ENCODE results near the gene STPG4. TPM values are rescaled to one million over a fixed set of nuclear protein-coding genes. Genes with fewer than 3 reads are reported as not detected.

The STPG4 gene
- polyA plus RNA-seq, 3 donors from 2014 or later = 0.24 TPM; not detected in 2

DNA sequence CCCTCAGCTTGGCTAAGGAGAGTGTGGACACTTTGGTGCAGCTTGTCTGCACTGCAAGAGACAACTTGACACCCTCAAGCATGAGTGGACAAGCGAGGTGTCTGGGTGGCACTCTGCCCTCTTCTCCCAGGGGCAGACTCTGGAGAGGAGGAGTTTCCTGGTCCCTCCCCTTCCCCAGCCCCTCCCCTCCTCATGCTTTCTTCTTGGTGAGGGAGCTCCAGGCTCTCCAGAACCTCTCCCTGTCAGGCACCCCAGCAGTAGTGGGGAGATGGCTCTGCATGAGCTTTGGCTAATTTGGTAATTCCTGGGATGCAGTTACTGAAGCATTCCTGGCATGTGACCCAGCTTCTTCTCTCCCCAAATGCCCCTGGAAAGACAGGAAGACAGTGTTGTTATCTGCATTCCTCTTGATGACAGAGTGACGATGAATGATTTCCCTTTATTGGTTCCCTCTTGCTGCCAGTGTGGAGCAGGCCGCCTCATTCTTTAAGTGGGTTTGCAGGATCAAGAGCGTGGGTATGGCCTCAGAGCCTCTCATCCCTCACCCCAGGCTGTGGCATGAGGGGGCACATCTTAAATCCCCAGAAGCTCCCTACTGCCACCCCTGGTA lies 89.2 kb downstream of the STPG4 start:
- Mint-ChIP-seq H3K27ac (no peak overlapping the region), H3K9me3 (no peaks in the 10 kb centered on the region), H3K36me3 (peaks cover 32 to 40% (median 38%) of the 10 kb centered on the region in 3 donors), H3K27me3 (ENCODE audit: low read depth in 3 of 3) (peaks cover 0 to 5% (median 3%) of the 10 kb centered on the region in 3 donors), H3K4me1 (peaks cover 15 to 24% of the 10 kb centered on the region in 2 donors), H3K4me3 (no peak overlapping the region)
- no peak for DNase-seq

GRCh38 chr2:47065343-47065742 lies 89.8 kb downstream of the STPG4 start:
- Mint-ChIP-seq H3K36me3 (peaks cover 32 to 42% (median 38%) of the 10 kb centered on the region in 3 donors), H3K27ac (no peak overlapping the region), H3K4me3 (no peak overlapping the region), H3K27me3 (ENCODE audit: low read depth in 3 of 3) (peaks cover 0 to 4% (median 3%) of the 10 kb centered on the region in 3 donors), H3K4me1 (peaks cover 10 to 19% of the 10 kb centered on the region in 2 donors), H3K9me3 (no peaks in the 10 kb centered on the region)
- no peak for DNase-seq

- no peak overlapping the region for H3K27ac Mint-ChIP-seq
- no peaks in the 10 kb centered on the region for H3K9me3 Mint-ChIP-seq
- DNase-seq = no peak
- H3K36me3 Mint-ChIP-seq = peaks cover 32 to 42% (median 38%) of the 10 kb centered on the region in 3 donors
- peaks cover 0 to 4% (median 3%) of the 10 kb centered on the region in 3 donors for H3K27me3 Mint-ChIP-seq (ENCODE audit: low read depth in 3 of 3)
- no peak overlapping the region for H3K4me3 Mint-ChIP-seq
- peaks cover 5 to 9% of the 10 kb centered on the region in 2 donors for H3K4me1 Mint-ChIP-seq
These were observed 91.0 kb downstream of the STPG4 start for GRCh38 chr2:47064106-47064505.

- Mint-ChIP-seq H3K27me3 (ENCODE audit: low read depth in 3 of 3) (peaks cover 0 to 5% (median 5%) of the 10 kb centered on the region in 3 donors), H3K27ac (peak overlapping the region in 1 of 6 donors; percentile 76), H3K36me3 (peaks cover 32 to 42% (median 38%) of the 10 kb centered on the region in 3 donors), H3K4me3 (no peak overlapping the region), H3K4me1 (peaks cover 5% of the 10 kb centered on the region in 2 donors), H3K9me3 (no peaks in the 10 kb centered on the region)
- no peak for DNase-seq
These were observed 91.6 kb downstream of the STPG4 start for GRCh38 chr2:47063538-47063930.

DNA sequence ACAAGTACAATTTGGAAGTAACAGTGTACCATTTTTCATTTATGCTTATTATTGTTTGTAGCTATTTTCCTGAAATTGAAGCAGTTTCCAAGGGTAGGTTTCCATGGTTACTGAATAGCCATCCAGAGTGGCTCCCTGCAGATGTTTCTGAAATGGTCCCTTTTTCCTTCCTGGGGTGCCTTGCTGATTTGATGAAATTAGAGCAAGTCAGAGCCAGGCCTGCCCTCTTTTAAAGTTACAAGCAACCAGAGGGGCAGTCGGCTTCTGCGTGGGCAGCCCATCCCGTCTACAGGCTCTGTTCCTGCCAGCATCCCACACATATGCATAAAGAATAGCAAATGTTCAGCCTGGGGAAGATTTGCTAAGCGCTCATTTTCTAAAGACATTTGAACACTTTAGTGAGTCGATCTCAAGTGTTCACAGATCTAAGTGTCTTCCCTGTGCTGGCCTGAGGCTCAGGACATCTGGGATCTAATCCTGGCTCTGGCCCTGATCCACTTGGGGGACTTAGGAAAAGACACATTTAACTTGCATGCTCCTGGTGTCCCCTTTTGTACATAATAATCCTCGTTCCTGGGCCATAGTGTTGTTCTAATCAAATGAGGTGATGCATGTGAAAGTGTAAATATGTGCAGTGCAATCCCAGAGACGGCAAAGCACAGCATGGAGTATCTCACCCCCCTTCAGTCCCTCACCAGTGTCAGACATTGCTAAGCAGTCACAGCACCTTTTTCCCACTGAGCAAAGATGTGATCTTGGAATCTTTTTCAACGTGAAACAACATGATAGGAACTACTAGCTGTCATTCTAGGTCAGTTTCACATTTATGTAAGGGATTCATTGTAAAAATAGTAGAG lies 92.2 kb downstream of the STPG4 start:
- Mint-ChIP-seq H3K9me3 (no peaks in the 10 kb centered on the region), H3K27me3 (ENCODE audit: low read depth in 3 of 3) (peaks cover 0 to 5% (median 5%) of the 10 kb centered on the region in 3 donors), H3K4me1 (peaks cover 4 to 6% of the 10 kb centered on the region in 2 donors), H3K4me3 (no peak overlapping the region), H3K27ac (no peak overlapping the region), H3K36me3 (peaks cover 32 to 45% (median 38%) of the 10 kb centered on the region in 3 donors)
- DNase-seq = no peak

GRCh38 chr2:47061944-47062678 lies 93.0 kb downstream of the STPG4 start:
- H3K27ac Mint-ChIP-seq = no peak overlapping the region

DNA sequence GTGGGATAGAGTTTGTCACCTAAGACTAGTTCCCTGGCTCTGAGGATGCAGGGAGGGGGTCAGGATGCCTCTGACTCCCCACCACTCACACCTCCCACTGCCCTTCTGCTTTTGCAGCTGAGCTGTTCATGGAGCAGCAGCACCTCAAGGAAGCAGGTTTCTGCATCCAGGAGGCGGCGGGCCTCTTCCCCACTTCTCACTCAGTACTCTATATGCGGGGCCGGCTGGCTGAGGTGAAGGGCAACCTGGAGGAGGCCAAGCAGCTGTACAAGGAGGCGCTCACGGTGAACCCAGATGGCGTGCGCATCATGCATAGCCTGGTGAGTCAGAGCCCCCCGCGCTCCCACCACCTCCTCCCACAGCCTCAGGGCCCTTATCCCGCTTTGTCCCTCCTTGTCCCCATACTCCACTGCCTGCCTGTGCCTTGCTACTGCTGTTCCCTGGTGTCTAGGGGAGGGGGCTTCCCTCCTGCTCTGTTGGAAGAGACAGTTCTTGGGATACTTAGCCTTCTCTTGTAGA lies 94.4 kb downstream of the STPG4 start:
- Mint-ChIP-seq H3K36me3 (peaks cover 23 to 30% (median 24%) of the 10 kb centered on the region in 3 donors), H3K27me3 (ENCODE audit: low read depth in 3 of 3) (peaks cover 0 to 3% (median 3%) of the 10 kb centered on the region in 3 donors), H3K4me3 (no peak overlapping the region), H3K9me3 (no peaks in the 10 kb centered on the region), H3K4me1 (peaks cover 10 to 11% of the 10 kb centered on the region in 2 donors), H3K27ac (no peak overlapping the region)
- no peak for DNase-seq

More at GRCh38 chr2:47061944-47062678, 93.0 kb downstream of the STPG4 start:
- peaks cover 0 to 5% (median 3%) of the 10 kb centered on the region in 3 donors for H3K27me3 Mint-ChIP-seq (ENCODE audit: low read depth in 3 of 3)
- no peak overlapping the region for H3K4me3 Mint-ChIP-seq
- H3K9me3 Mint-ChIP-seq = no peaks in the 10 kb centered on the region
- H3K4me1 Mint-ChIP-seq = peaks cover 8 to 10% of the 10 kb centered on the region in 2 donors
- no peak for DNase-seq
- peaks cover 26 to 37% (median 31%) of the 10 kb centered on the region in 3 donors for H3K36me3 Mint-ChIP-seq

GRCh38 chr2:47058003-47058931 lies 96.8 kb downstream of the STPG4 start:
- Mint-ChIP-seq H3K27ac (peak overlapping the region in 4 of 6 donors; percentile 7 to 67 (median 42)), H3K27me3 (ENCODE audit: low read depth in 3 of 3) (peaks cover 0 to 4% (median 3%) of the 10 kb centered on the region in 3 donors), H3K4me3 (no peak overlapping the region), H3K9me3 (no peaks in the 10 kb centered on the region), H3K36me3 (peaks cover 22 to 36% (median 26%) of the 10 kb centered on the region in 3 donors), H3K4me1 (peaks cover 10 to 11% of the 10 kb centered on the region in 2 donors)
- no peak for DNase-seq

- DNase-seq = no peak
- Mint-ChIP-seq H3K27me3 (ENCODE audit: low read depth in 3 of 3) (peaks cover 0 to 4% (median 3%) of the 10 kb centered on the region in 3 donors), H3K36me3 (peaks cover 19 to 35% (median 21%) of the 10 kb centered on the region in 3 donors), H3K9me3 (no peaks in the 10 kb centered on the region), H3K4me3 (no peak overlapping the region), H3K4me1 (peaks cover 10 to 11% of the 10 kb centered on the region in 2 donors), H3K27ac (peak overlapping the region in 3 of 6 donors; percentile 7 to 67 (median 44))
These were observed 97.5 kb downstream of the STPG4 start for GRCh38 chr2:47057687-47058002.

GRCh38 chr2:47056868-47057686 lies 98.0 kb downstream of the STPG4 start:
- H3K36me3 Mint-ChIP-seq = peaks cover 18 to 35% (median 19%) of the 10 kb centered on the region in 3 donors
- no peak overlapping the region for H3K4me3 Mint-ChIP-seq
- peak overlapping the region in 2 of 6 donors; percentile 44 to 58 for H3K27ac Mint-ChIP-seq
- DNase-seq = no peak
- peaks cover 10 to 11% of the 10 kb centered on the region in 2 donors for H3K4me1 Mint-ChIP-seq
- peaks cover 0 to 2% (median 0%) of the 10 kb centered on the region in 6 donors for H3K9me3 Mint-ChIP-seq
- peaks cover 0 to 4% (median 3%) of the 10 kb centered on the region in 3 donors for H3K27me3 Mint-ChIP-seq (ENCODE audit: low read depth in 3 of 3)

- Mint-ChIP-seq H3K4me3 (no peak overlapping the region), H3K36me3 (peaks cover 13 to 31% (median 18%) of the 10 kb centered on the region in 3 donors), H3K9me3 (peaks cover 0 to 2% (median 0%) of the 10 kb centered on the region in 6 donors), H3K27ac (peak overlapping the region in 2 of 6 donors; percentile 20 to 32), H3K4me1 (peaks cover 10 to 11% of the 10 kb centered on the region in 2 donors), H3K27me3 (ENCODE audit: low read depth in 3 of 3) (peaks cover 0 to 4% (median 2%) of the 10 kb centered on the region in 3 donors)
- no peak for DNase-seq
These were observed 98.7 kb downstream of the STPG4 start for GRCh38 chr2:47056374-47056773.

- peaks cover 0 to 4% (median 2%) of the 10 kb centered on the region in 3 donors for H3K27me3 Mint-ChIP-seq (ENCODE audit: low read depth in 3 of 3)
- peaks cover 13 to 37% (median 20%) of the 10 kb centered on the region in 3 donors for H3K36me3 Mint-ChIP-seq
- peak overlapping the region in 1 of 6 donors; percentile 50 for H3K27ac Mint-ChIP-seq
- no peak for DNase-seq
- H3K4me3 Mint-ChIP-seq = no peak overlapping the region
- H3K4me1 Mint-ChIP-seq = peaks cover 10 to 11% of the 10 kb centered on the region in 2 donors
- peaks cover 0 to 2% (median 0%) of the 10 kb centered on the region in 6 donors for H3K9me3 Mint-ChIP-seq
These were observed 100.2 kb downstream of the STPG4 start for GRCh38 chr2:47054868-47055267.

All from immature natural killer cell (primary cell).